Uterine smooth muscle cell (primary cell): ENCODE results near the gene AQP4. TPM values are rescaled to one million over a fixed set of nuclear protein-coding genes. Genes with fewer than 3 reads are reported as not detected.

Experiments
- total RNA-seq: library from RNA; depleted of rRNA; stranded (reverse); fragments of >200 nt; gene quantifications from 2 replicates; pipeline ENCODE4 v1.2.3, GENCODE V29; 2014

AQP4 gene, protein sequence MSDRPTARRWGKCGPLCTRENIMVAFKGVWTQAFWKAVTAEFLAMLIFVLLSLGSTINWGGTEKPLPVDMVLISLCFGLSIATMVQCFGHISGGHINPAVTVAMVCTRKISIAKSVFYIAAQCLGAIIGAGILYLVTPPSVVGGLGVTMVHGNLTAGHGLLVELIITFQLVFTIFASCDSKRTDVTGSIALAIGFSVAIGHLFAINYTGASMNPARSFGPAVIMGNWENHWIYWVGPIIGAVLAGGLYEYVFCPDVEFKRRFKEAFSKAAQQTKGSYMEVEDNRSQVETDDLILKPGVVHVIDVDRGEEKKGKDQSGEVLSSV
- not detected in 2 replicates for total RNA-seq

DNA sequence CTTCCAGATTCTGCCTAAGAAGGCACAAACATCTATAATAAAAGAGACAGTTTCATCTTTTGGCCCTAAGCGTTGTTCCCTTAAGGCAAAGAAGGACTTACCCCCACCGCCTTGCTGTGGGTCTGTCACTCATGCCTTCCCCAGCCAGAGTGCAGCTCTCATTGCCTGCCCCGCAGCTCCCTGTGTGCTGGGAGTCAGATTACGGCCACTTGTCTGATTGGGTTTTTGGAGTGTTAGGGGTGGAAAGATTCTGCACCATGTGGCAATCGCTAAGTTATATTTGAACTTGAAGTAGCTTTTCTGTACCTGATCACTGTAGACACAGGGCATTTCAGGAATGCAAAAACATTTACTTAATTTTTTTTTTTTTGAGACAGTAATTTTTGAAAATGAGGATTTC is at the start of gene AQP4:
Gene AQP4 (minus strand): TSS at position 151 of the 400 bp plus-strand sequence. CDS start 18 bp downstream, at position 133.

